K562 (cell line): ENCODE results near the gene STX18.

Experiments used
- CTCF ChIP-seq, 3 experiments: IDR thresholded peaks in 2 of 3; conservative IDR thresholded peaks in 1 of 3; 2 replicates each; pipeline ENCODE4 v1.5.1; 2011 to 2012; ENCODE audit warnings: low read length in 3 of 3, mild to moderate bottlenecking in 3 of 3, control low read depth in 2 of 3, improper control_type of control experiment in 1 of 3, inconsistent platforms in 1 of 3, low read depth in 1 of 3, mixed read lengths in 1 of 3, moderate library complexity in 1 of 3; ENCODE audit not compliant: insufficient read depth in 2 of 3
- LARP7 ChIP-seq: fragments of 450-650 bp; IDR thresholded peaks from 2 replicates; pipeline ENCODE4 v1.6.1; 2016

- TF ChIP-seq CTCF (IDR thresholded peaks at IDR 0.05 in 2 of 3, conservative IDR thresholded peaks at IDR 0.05 in 1 of 3; ENCODE audit: insufficient read depth in 2 of 3, low read depth in 1 of 3, low read length in 3 of 3) (no peak), LARP7 (no peak)
Observed at GRCh38 chr4:4534515-4535145, 7.2 kb downstream of the STX18 start.
